GM12874 (cell line): Measurements from ENCODE around the gene SERINC3.

ENCODE experiments used
- CTCF ChIP-seq: IDR thresholded peaks from 2 replicates; pipeline ENCODE4 v1.5.1; 2011; ENCODE audit warnings: low read depth, mild to moderate bottlenecking, control low read depth, low read length, moderate library complexity; ENCODE audit not compliant: insufficient read depth

The SERINC3 gene

GRCh38 chr20:44521484-44522481, at the start of gene SERINC3:
SERINC3 (minus strand) TSS chr20:44522070; CDS start chr20:44521951, 119 bp downstream.
- TF ChIP-seq CTCF = no peak

- no peak for TF ChIP-seq CTCF
Measured at GRCh38 chr20:44571362-44571988, 49.6 kb upstream of the SERINC3 start.

GRCh38 chr20:44570367-44570766, 48.5 kb upstream of the SERINC3 start:
- no peak for TF ChIP-seq CTCF

- TF ChIP-seq CTCF = no peak
Measured at GRCh38 chr20:44566811-44567210, 44.9 kb upstream of the SERINC3 start.

- TF ChIP-seq CTCF = no peak
Measured at GRCh38 chr20:44566018-44566417, 44.1 kb upstream of the SERINC3 start.

- TF ChIP-seq CTCF = no peak
Measured at GRCh38 chr20:44561876-44562275, 40.0 kb upstream of the SERINC3 start.

GRCh38 chr20:44560229-44560628, 38.4 kb upstream of the SERINC3 start:
- no peak for TF ChIP-seq CTCF
